Vagina (tissue), 2 donors: ENCODE measurements around the gene DDN. TPM values are rescaled to one million over a fixed set of nuclear protein-coding genes. Genes with fewer than 3 reads are reported as not detected.

ENCODE experiments used
- DNase-seq, 2 donors: peaks; one replicate each; pipeline ENCODE4 v3.0.0-alpha.2; 2017; ENCODE audit errors: extremely low spot score in 2 of 2
- H3K27ac ChIP-seq: fragments of 200-600 bp; sonication (generic); one replicate; pipeline ENCODE4 v1.5.1; 2019
- H3K27me3 ChIP-seq: fragments of 200-600 bp; sonication (generic); one replicate; pipeline ENCODE4 v1.5.1; 2019
- H3K36me3 ChIP-seq, 2 donors: fragments of 200-600 bp; sonication (generic); one replicate each; pipeline ENCODE4 v1.5.1; 2017 to 2019
- H3K4me1 ChIP-seq: fragments of 200-600 bp; sonication (generic); one replicate; pipeline ENCODE4 v1.5.1; 2019
- H3K4me3 ChIP-seq, 2 donors: fragments of 200-600 bp; sonication (generic); 1 replicate in 1 of 2; 2 replicates in 1 of 2; pipeline ENCODE4 v1.5.1; 2016 to 2019
- H3K9me3 ChIP-seq: fragments of 200-600 bp; sonication (generic); one replicate; pipeline ENCODE4 v1.5.1; 2019
- POLR2A ChIP-seq, 2 donors: fragments of 450-650 bp; IDR thresholded peaks; one replicate each; pipeline ENCODE4 v1.6.1; 2017; ENCODE audit warnings: antibody characterized with exemption in 2 of 2, mild to moderate bottlenecking in 2 of 2, moderate library complexity in 2 of 2
- POLR2AphosphoS5 ChIP-seq, 2 donors: sonication (generic); formaldehyde crosslinking; IDR thresholded peaks; one replicate each; pipeline ENCODE4 v1.9.0; 2017; ENCODE audit warnings: antibody characterized with exemption in 2 of 2, mild to moderate bottlenecking in 2 of 2, low read depth in 1 of 2; ENCODE audit not compliant: insufficient read depth in 1 of 2
- intact Hi-C: fragments of 100-400 bp; cut with DNase I; formaldehyde crosslinking; loops from one replicate; pipeline ENCODE4 v1.15.1; 2023
- total RNA-seq: library from RNA; depleted of rRNA; stranded (reverse); fragments of >200 nt; gene quantifications from one replicate; pipeline ENCODE4 v1.2.3, GENCODE V29; 2016
- TF ChIP-seq, protein P1 (sequence below), 3 experiments: fragments of 450-650 bp in 2 of 3; fragments of 200-600 bp in 1 of 3; sonication (generic) in 1 of 3; IDR thresholded peaks; one replicate each; pipeline ENCODE4 v1.5.1; 2017 to 2019; ENCODE audit warnings: antibody characterized with exemption in 3 of 3, mild to moderate bottlenecking in 2 of 3, moderate library complexity in 2 of 3

The DDN gene
- total RNA-seq, 1 donor from 2014 or later = not detected

DNA sequence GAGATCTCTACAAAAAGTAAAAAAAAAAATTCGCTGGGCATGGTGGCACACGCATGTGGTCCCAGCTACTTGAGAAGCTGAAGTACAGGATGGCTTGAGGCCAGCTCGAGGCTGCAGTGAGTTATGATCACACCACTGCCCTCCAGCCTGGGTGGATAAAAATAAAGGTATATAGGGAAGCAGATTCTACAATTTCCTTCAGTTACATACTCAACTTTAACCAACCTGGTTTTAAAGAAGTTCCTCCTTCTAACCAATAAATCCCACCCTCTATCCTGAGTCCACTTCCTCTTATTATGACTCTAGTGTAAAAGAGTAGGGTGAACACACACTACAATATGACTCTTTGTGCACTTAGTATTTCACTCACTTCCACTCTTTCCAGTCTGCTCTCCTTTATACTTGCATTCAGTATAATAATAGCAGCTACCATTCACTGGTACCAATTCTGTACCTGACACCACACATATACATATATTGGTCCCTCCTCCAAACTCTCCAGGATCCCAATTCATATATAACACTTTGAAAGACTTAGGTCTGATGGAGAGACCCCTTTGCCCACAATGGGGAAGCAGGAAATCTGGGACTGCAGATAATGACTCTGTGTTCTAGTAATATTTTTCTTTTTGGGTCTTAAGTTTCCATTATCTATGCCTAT is 44.2 kb downstream of the DDN start:
- intact Hi-C loops = no loop called here
- TF ChIP-seq, protein P1, sequence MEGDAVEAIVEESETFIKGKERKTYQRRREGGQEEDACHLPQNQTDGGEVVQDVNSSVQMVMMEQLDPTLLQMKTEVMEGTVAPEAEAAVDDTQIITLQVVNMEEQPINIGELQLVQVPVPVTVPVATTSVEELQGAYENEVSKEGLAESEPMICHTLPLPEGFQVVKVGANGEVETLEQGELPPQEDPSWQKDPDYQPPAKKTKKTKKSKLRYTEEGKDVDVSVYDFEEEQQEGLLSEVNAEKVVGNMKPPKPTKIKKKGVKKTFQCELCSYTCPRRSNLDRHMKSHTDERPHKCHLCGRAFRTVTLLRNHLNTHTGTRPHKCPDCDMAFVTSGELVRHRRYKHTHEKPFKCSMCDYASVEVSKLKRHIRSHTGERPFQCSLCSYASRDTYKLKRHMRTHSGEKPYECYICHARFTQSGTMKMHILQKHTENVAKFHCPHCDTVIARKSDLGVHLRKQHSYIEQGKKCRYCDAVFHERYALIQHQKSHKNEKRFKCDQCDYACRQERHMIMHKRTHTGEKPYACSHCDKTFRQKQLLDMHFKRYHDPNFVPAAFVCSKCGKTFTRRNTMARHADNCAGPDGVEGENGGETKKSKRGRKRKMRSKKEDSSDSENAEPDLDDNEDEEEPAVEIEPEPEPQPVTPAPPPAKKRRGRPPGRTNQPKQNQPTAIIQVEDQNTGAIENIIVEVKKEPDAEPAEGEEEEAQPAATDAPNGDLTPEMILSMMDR (IDR thresholded peaks at IDR 0.05) = no peak
- no peak for TF ChIP-seq POLR2A (IDR thresholded peaks at IDR 0.05)
- no peak for TF ChIP-seq POLR2AphosphoS5 (IDR thresholded peaks at IDR 0.05; ENCODE audit: insufficient read depth in 1 of 2, low read depth in 1 of 2)
- no peak overlapping the region for H3K4me3 ChIP-seq
- no peak for DNase-seq
- H3K27ac ChIP-seq = no peak overlapping the region
- peaks cover 0 to 5% of the 10 kb centered on the region in 2 donors for H3K36me3 ChIP-seq
- H3K4me1 ChIP-seq = peaks cover 25% of the 10 kb centered on the region
- no peaks in the 10 kb centered on the region for H3K27me3 ChIP-seq
- H3K9me3 ChIP-seq = no peaks in the 10 kb centered on the region

DNA sequence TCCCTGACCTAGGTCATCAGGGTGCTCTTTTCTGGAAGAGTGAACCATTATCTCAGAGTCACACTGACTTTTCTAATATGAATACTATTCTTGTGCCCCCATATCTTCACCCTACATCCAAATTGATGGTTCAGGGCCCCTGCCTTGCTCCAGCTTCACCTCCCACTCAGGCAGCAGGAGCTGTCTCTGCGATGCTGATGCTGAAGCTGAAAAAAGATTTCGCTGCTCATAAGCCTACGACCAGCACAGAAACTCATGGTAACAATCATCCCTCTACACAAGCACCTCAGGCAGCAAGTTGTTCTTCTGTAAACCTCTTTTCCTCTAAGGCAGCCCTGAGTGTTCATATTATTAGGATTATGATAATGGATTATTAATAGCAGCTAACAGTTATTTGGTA is 45.1 kb downstream of the DDN start:
- TF ChIP-seq, protein P1 (IDR thresholded peaks at IDR 0.05) = no peak
- TF ChIP-seq POLR2AphosphoS5 (IDR thresholded peaks at IDR 0.05; ENCODE audit: insufficient read depth in 1 of 2, low read depth in 1 of 2) = no peak
- TF ChIP-seq POLR2A (IDR thresholded peaks at IDR 0.05) = no peak
- no peaks in the 10 kb centered on the region for H3K27me3 ChIP-seq
- H3K36me3 ChIP-seq = peaks cover 0 to 5% of the 10 kb centered on the region in 2 donors
- no peak overlapping the region for H3K27ac ChIP-seq
- peaks cover 25% of the 10 kb centered on the region for H3K4me1 ChIP-seq
- H3K9me3 ChIP-seq = no peaks in the 10 kb centered on the region
- no peak for DNase-seq
- no peak overlapping the region for H3K4me3 ChIP-seq
- intact Hi-C loops = no loop called here

DNA sequence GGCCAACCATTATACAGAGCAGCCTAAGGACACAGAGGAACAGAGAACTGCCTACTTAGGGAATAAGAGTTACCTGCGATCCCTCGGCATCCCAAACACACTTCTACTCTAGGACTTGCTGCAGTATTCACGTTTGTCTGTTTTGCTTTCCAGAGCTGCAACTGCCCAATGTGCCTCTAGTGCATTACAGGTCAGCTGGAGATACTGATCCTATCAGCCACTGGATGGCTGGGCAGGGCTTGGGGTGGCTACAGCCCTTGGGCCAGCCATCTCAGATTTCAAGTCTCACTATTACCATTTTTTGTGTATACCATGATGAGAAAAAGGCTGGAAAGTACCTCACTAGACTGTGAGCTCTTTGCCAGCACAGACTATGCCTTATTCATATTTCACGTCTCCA is 46.5 kb downstream of the DDN start:
- Histone ChIP-seq H3K4me1 (peaks cover 26% of the 10 kb centered on the region), H3K9me3 (no peaks in the 10 kb centered on the region), H3K27ac (no peak overlapping the region), H3K4me3 (no peak overlapping the region), H3K36me3 (peaks cover 0 to 5% of the 10 kb centered on the region in 2 donors), H3K27me3 (no peaks in the 10 kb centered on the region)
- TF ChIP-seq POLR2A (IDR thresholded peaks at IDR 0.05) (no peak), POLR2AphosphoS5 (IDR thresholded peaks at IDR 0.05; ENCODE audit: insufficient read depth in 1 of 2, low read depth in 1 of 2) (no peak)
- TF ChIP-seq, protein P1 (IDR thresholded peaks at IDR 0.05) = no peak
- DNase-seq = no peak
- intact Hi-C loops = no loop called here

DNA sequence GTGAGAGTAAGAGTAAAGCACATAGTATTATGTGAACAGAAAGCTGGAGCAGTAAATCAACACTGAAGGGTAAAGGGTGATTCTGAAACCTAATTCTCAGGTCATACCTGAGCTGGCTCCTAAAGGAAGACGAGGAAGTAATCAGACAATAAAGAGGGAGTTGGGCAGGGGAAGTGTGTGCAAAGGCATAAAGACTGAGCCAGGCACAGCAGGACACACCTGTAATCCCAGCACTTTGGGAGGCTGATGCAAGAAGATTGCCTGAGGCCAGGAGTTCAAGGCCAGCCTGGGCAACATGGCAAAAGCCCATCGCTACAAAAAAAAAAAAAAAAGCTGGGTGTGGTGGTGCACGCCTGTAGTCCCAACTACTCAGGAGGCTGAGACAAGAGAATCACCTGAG is 51.4 kb downstream of the DDN start:
- peaks cover 0 to 3% of the 10 kb centered on the region in 2 donors for H3K36me3 ChIP-seq
- TF ChIP-seq POLR2AphosphoS5 (IDR thresholded peaks at IDR 0.05; ENCODE audit: insufficient read depth in 1 of 2, low read depth in 1 of 2) (no peak), POLR2A (IDR thresholded peaks at IDR 0.05) (no peak)
- TF ChIP-seq, protein P1 (IDR thresholded peaks at IDR 0.05) = no peak

GRCh38 chr12:48946943-48947342 is 52.2 kb downstream of the DDN start:
- Histone ChIP-seq H3K27ac (no peak overlapping the region), H3K4me3 (no peak overlapping the region), H3K36me3 (no peaks in the 10 kb centered on the region), H3K9me3 (no peaks in the 10 kb centered on the region), H3K4me1 (peaks cover 33% of the 10 kb centered on the region), H3K27me3 (no peaks in the 10 kb centered on the region)
- intact Hi-C loops = loop anchor here (10.0 kb wide), 1 partner anchor 92 kb away; the partner anchor contains the start of gene DDX23
- TF ChIP-seq, protein P1 (IDR thresholded peaks at IDR 0.05) = no peak
- TF ChIP-seq POLR2A (IDR thresholded peaks at IDR 0.05) = no peak
- TF ChIP-seq POLR2AphosphoS5 (IDR thresholded peaks at IDR 0.05; ENCODE audit: insufficient read depth in 1 of 2, low read depth in 1 of 2) = no peak
- DNase-seq = no peak

More for the DNA sequence above, 51.4 kb downstream of the DDN start:
- Histone ChIP-seq H3K27ac (no peak overlapping the region), H3K4me3 (no peak overlapping the region), H3K27me3 (no peaks in the 10 kb centered on the region), H3K9me3 (no peaks in the 10 kb centered on the region), H3K4me1 (peaks cover 25% of the 10 kb centered on the region)
- no peak for DNase-seq
- intact Hi-C loops = loop anchor here (10.0 kb wide), 1 partner anchor 93 kb away; the partner anchor contains the start of gene DDX23
